HG03571 (cell line): ENCODE measurements around the gene ZNF223.

Source experiments
- ATAC-seq: cut with Tn5 transposase; IDR thresholded peaks from one replicate; pipeline ENCODE4 v1.9.1; 2021; ENCODE audit not compliant: unreplicated experiment

Gene ZNF223

GRCh38 chr19:44051650-44052402 lies at the start of gene ZNF223:
Gene ZNF223, plus strand, starts transcription at chr19:44052036. Its CDS starts 3,141 bp downstream, at chr19:44055177.
- peak; percentile 55 for ATAC-seq

GRCh38 chr19:44002212-44002565 lies 49.6 kb upstream of the ZNF223 start:
- no peak for ATAC-seq

GRCh38 chr19:44002566-44003460 lies 49.0 kb upstream of the ZNF223 start, which contains the start of gene ZNF230:
Gene ZNF230, plus strand, starts transcription at chr19:44002957. Its CDS starts 4,122 bp downstream, at chr19:44007079.
- ATAC-seq: peak; percentile 88

GRCh38 chr19:44003461-44004009 lies 48.3 kb upstream of the ZNF223 start:
- no peak for ATAC-seq

- ATAC-seq: no peak
Measured at GRCh38 chr19:44005973-44006372, 45.9 kb upstream of the ZNF223 start.

DNA sequence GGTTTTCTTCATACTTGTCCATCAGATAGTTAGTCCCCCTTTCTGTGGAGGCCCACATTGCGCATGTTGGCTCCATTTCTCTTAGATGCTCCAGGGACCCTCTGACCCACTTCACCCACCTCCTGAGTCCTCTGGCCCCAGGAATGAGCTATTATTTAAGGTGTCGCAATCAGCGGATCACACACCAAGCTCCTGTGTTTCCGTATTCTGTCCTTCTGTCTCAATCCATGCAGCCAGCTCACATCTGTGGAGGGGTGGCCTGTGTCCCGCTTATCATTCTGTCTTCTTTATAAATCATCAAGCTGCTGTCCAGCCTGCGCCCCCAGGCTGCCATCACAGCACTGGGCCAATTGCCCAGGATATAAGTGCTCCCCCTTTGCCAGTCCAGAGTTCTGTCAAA lies 44.4 kb upstream of the ZNF223 start:
- ATAC-seq: no peak

GRCh38 chr19:44010468-44010867 lies 41.4 kb upstream of the ZNF223 start:
- ATAC-seq: no peak

- no peak for ATAC-seq
Measured at GRCh38 chr19:44019498-44019897, 32.3 kb upstream of the ZNF223 start.

DNA sequence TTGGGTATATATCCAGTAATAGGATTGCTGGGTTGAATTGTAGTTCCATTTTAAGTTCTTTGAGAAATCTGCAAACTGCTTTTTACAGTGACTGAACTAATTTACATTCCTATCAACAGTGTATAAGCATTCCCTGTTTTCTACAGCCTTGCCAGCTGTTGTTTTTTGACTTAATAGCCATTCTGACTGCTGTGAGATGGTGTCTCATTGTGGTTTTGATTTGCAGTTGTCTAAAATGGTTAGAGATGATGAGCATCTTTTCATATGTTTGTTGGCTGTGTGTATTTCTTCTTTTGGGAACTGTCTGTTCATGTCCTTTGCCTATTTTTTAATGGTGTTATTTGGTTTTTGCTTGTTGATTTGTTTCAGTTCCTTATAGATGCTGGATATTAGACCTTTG lies 30.6 kb upstream of the ZNF223 start:
- ATAC-seq: no peak

DNA sequence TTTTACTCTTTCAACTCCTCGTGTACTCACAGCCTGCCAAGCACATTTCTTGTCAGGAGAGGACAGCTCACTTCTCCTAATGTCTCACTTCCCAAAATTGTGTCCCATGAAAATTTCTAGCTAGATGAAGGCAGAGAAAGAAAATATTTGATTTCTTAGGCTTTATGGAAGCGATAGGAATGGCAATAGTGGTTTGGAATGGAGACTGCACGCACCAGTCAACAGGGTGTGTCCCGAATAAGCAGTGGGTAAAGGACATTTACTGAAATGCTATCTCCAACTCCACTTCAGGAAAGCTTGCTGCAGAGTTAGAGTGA lies 27.0 kb upstream of the ZNF223 start:
- ATAC-seq: no peak

DNA sequence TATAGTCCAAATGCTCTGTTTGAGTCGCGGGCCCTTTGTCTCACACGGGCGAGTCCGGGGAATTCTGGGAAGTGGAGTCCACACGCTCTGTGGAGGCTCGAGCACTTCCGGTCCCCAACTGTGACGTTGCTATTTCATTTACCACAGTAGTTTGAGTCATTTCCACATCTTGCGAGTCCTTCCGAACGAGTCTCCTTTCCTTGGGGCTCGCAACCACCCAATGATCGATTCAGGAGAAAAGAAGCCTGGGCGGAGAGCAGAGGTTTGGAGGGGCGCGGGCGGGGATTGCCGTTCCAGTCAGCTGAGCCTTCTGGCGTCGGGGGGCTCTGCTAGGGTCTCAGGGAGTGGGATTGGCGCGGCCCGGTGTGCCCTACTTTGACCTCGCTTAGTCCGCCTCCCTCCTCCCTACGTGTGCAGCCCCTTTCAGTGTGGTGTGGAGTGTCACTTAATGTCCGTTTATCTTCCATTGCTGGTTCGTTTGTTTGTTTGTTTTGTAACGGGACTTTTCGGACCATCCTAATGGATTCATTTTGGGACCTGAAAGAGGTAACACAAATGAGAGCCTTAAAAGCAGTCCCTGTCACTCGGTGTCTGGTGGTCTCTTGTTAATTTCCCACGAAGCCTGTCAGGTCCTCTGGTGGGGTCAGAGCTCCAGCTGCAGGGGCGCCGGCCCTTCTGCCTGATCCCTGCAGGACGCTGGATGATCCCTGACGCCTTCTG lies 26.5 kb upstream of the ZNF223 start, which contains the start of gene ZNF222:
Gene ZNF222, plus strand, starts transcription at position 163 of the 720 bp plus-strand sequence. Its CDS starts 58 bp downstream, at position 221.
- ATAC-seq: peak; percentile 89

DNA sequence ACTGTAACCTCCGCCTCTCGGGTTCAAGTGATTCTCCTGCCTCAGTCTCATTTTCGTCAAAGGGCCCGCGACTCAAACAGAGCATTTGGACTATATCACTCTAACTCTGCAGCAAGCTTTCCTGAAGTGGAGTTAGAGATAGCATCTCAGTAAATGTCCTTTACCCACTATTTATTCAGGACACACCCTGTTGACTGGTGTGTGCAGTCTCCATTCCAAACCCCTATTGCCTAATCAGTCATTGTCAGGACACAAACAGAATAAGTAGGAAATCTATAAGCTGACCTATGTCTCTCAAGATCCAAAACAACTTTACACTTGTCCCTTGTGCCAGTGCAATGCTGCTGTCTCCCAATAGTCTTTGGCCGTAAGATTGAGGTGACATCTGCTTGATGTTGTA lies 25.2 kb upstream of the ZNF223 start:
- no peak for ATAC-seq

GRCh38 chr19:44032001-44032610 lies 19.7 kb upstream of the ZNF223 start:
- ATAC-seq: no peak

DNA sequence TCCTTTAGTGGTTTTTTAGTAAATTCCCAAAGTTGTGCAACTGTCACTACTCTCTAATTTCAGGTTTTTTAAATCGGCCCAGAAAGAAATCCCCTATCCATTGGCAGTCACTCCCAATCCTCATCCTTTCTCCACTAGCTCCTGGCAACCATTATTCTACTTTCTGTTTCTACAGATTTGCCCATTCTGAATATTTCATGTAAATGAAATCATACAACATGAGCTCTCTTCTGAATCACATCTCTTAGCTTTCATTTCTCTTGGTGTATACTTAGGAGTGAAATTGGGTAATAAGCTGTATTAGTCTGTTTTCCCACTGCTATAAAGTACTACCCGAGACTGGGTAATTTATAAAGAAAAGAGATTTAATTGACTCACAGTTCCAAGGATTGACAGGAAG lies 9.7 kb upstream of the ZNF223 start:
- no peak for ATAC-seq

GRCh38 chr19:44050740-44051649 lies 841 bp upstream of the ZNF223 start:
- ATAC-seq: peak; percentile 19

DNA sequence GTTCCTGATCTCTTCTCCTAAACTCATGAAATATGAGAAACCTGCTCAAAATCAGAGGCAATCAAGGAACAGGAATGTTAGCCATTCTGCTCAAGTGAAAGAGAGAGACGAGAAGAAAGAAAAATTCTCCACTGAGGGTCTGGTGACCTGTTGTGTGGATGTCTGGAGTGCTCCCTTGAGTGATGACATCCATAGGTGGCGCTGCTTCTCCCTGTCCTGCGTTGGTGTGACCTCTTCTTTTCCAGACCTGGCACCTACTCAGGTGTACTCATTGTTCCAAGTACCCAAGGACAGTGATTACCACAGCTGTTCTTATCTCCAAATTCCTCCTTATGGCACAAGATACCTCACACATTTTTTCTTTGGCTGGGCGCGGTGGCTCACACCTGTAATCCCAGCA lies 4.0 kb downstream of the ZNF223 start:
- no peak for ATAC-seq

DNA sequence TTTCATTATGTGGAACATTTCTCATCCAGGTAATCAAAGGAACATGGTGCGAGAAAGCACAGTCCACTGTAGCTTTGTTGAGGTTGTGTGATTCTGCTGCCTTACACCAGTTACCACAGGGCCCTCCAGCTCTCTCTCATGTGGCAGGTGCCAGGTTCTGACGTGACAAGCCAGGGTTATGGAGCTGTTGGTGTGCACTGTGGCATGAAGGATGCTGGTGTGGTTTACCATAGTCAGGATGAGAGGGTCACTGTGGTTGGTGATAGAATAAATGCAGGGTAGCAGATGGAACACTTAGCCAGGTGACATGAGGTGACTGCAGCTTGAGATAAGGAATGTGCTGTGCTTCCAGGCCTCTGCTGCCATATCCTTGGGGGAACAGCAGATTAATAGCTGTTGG lies 7.4 kb downstream of the ZNF223 start:
- no peak for ATAC-seq

DNA sequence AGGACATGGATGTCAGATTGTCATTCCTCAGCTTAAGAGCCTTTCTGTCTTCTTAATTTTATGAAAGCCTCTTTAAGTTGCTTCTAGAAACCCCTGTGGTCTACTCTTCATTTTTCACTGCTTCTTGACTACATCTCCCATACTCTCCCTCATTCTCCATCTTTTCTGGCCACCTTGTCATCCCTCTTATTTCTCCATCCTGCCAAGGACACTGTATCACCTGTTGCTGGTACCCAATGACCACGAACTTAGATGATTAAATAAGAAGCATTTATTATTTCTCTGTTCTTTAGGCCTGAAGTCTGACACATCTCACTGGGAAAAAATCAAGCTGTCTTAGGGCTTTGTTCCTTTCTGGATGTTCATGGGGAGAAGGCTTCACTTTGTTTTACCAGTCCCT lies 9.2 kb downstream of the ZNF223 start:
- no peak for ATAC-seq

DNA sequence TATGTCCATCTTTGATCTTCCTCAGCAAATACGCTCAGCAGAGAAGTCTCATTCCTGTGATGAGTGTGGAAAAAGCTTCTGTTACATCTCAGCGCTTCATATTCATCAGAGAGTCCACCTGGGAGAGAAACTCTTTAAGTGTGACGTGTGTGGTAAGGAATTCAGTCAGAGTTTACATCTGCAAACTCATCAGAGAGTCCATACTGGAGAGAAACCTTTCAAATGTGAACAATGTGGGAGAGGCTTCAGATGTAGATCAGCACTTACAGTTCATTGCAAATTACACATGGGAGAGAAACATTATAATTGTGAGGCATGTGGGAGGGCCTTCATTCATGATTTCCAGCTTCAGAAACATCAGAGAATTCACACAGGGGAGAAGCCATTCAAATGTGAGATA lies 14.5 kb downstream of the ZNF223 start:
- ATAC-seq: no peak

DNA sequence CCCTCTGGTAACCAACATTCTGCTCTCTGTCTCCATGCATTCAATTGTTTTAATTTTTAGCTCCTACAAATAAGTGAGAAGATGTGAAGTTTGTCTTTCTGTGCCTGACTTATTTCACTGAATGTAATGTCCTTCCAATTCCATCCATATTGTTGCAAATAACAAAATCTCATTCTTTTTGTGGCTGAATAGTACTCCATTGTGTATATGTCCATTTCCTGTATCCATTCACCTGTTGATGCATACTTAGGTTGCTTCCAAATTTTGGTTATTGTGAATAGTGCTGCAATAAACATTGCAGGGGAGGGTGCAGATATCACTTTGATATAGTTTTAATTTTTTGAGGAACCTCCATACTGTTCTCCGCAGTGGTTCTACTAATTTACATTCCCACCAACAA lies 17.6 kb downstream of the ZNF223 start:
- no peak for ATAC-seq
